K562 (cell line): ENCODE data around the gene GLRX. TPM values are rescaled to one million over a fixed set of nuclear protein-coding genes. Genes with fewer than 3 reads are reported as not detected.

ENCODE experiments used
- ATAC-seq: fragments of 200-7000 bp; cut with Tn5 transposase; 3 replicates; pipeline ENCODE4 v1.9.1; 2020; ENCODE audit warnings: moderate library complexity
- BruUV-seq: library from RNA; stranded (reverse); fragments of 400-500 nt; replicated peaks from 2 replicates; lab custom pipeline; 2021; lab: Mats Ljungman, UMichigan
- CTCF ChIA-PET: fragments of 300-600 bp; formaldehyde crosslinking; extraction: SDS; loops from one replicate; lab custom pipeline; 2021; ENCODE audit warnings: low intra/inter-chr PET ratio; lab: Yijun Ruan, JAX
- POLR2A ChIA-PET: fragments of 300-600, 350-650 bp; sonication (Branson Sonifier 250); formaldehyde crosslinking; extraction: SDS; loops from one replicate; lab custom pipeline; 2021; ENCODE audit warnings: antibody characterized with exemption, inconsistent platforms; lab: Yijun Ruan, JAX
- DNase-seq, 4 experiments: peaks; one replicate each; pipeline versions ENCODE4 v3.0.0 to v3.0.0-alpha.2; 2011 to 2018; ENCODE audit warnings: low spot score in 3 of 4, mixed read lengths in 3 of 4; ENCODE audit errors: extremely low read depth in 1 of 4
- FAIRE-seq: peaks from 2 replicates; lab custom pipeline; 2011; peaks lifted over from hg19 to GRCh38; lab: Jason Lieb, UNC
- H2AFZ ChIP-seq: 2 replicates; pipeline ENCODE4 v1.6.0; 2011; ENCODE audit warnings: low read depth, low read length, control low read depth, inconsistent platforms
- H3K27ac ChIP-seq: fragments of 200-600 bp; 3 replicates; pipeline ENCODE4 v1.8.0; 2011; ENCODE audit warnings: low read depth, mild to moderate bottlenecking, control low read depth, inconsistent platforms, low read length, moderate library complexity, mixed read lengths; ENCODE audit errors: extremely low read depth
- H3K27me3 ChIP-seq, 2 experiments: fragments of 300-600 bp in 1 of 2; 2 replicates in 1 of 2; 3 replicates in 1 of 2; pipeline versions ENCODE4 v1.6.0 to v1.8.0; 2011; ENCODE audit warnings: inconsistent platforms in 2 of 2, low read length in 2 of 2, mild to moderate bottlenecking in 1 of 2, mixed read lengths in 1 of 2, moderate library complexity in 1 of 2; ENCODE audit not compliant: control insufficient read depth in 2 of 2, insufficient read depth in 2 of 2
- H3K36me3 ChIP-seq: fragments of 300-600 bp; 3 replicates; pipeline ENCODE4 v1.8.0; 2011; ENCODE audit warnings: mild to moderate bottlenecking, low read length, inconsistent platforms; ENCODE audit not compliant: control insufficient read depth, insufficient read depth
- H3K4me1 ChIP-seq, 2 experiments: fragments of 200-600 bp in 1 of 2; replicated peaks in 1 of 2; 2 replicates in 1 of 2; 3 replicates in 1 of 2; pipeline versions ENCODE4 v1.5.1 to v1.8.0; 2011; ENCODE audit warnings: inconsistent platforms in 2 of 2, low read length in 2 of 2, mild to moderate bottlenecking in 1 of 2, mixed read lengths in 1 of 2, moderate library complexity in 1 of 2; ENCODE audit not compliant: control insufficient read depth in 2 of 2, insufficient read depth in 2 of 2
- H3K4me2 ChIP-seq: 2 replicates; pipeline ENCODE4 v1.6.1; 2011; ENCODE audit warnings: low read length, control low read depth, inconsistent platforms, mixed read lengths; ENCODE audit not compliant: insufficient read depth
- H3K4me3 ChIP-seq: fragments of 200-600 bp; sonication (generic), shearing (Covaris generic); 2 replicates; pipeline ENCODE4 v1.5.1; 2016; ENCODE audit warnings: control low read depth, inconsistent platforms
- H3K79me2 ChIP-seq: fragments of 200-600 bp; 3 replicates; pipeline ENCODE4 v1.8.0; 2011; ENCODE audit warnings: low read length, inconsistent platforms; ENCODE audit not compliant: control insufficient read depth, insufficient read depth
- H3K9ac ChIP-seq, 2 experiments: 2 replicates each; pipeline versions ENCODE4 v1.6.0 to v1.6.1; 2011; ENCODE audit warnings: low read depth in 2 of 2, low read length in 2 of 2, control low read depth in 1 of 2, inconsistent platforms in 1 of 2, mild to moderate bottlenecking in 1 of 2, mixed read lengths in 1 of 2; ENCODE audit not compliant: insufficient read depth in 1 of 2
- H3K9me1 ChIP-seq: one replicate; pipeline ENCODE4 v1.6.0; 2011; ENCODE audit warnings: inconsistent platforms, mild to moderate bottlenecking, low read length, moderate library complexity; ENCODE audit not compliant: control insufficient read depth, insufficient read depth
- H3K9me3 ChIP-seq: replicated peaks from 2 replicates; pipeline ENCODE4 v1.5.1; 2011; ENCODE audit warnings: low read depth, low read length, inconsistent platforms; ENCODE audit not compliant: control insufficient read depth, insufficient read depth
- H4K20me1 ChIP-seq: replicated peaks from 2 replicates; pipeline ENCODE4 v1.6.1; 2011; ENCODE audit warnings: low read length, inconsistent platforms, mixed read lengths; ENCODE audit not compliant: control insufficient read depth, insufficient read depth
- C11orf30 ChIP-seq: fragments of 450-650 bp; IDR thresholded peaks from 2 replicates; pipeline ENCODE4 v1.6.1; 2016; ENCODE audit warnings: low read depth, mild to moderate bottlenecking
- DIDO1 ChIP-seq: fragments of 450-650 bp; IDR thresholded peaks from 2 replicates; pipeline ENCODE4 v1.6.1; 2016; ENCODE audit warnings: low read depth, missing biosample characterization, missing genetic modification characterization
- HNRNPH1 ChIP-seq: fragments of 200-400 bp; formaldehyde crosslinking; optimal IDR thresholded peaks from 2 replicates; pipeline ENCODE3; 2017; ENCODE audit warnings: low read depth, mild to moderate bottlenecking, low read length, moderate library complexity
- IFI16 ChIP-seq: fragments of 250-450 bp; sonication (Bioruptor Pico); IDR thresholded peaks from 2 replicates; pipeline ENCODE4 v2.1.2; 2022; ENCODE audit warnings: mild to moderate bottlenecking, inconsistent platforms
- JUNB ChIP-seq: fragments of 450-650 bp; formaldehyde crosslinking; conservative IDR thresholded peaks from 2 replicates; pipeline ENCODE4 v1.4.0; 2020; ENCODE audit warnings: mild to moderate bottlenecking
- LARP7 ChIP-seq: fragments of 450-650 bp; IDR thresholded peaks from 2 replicates; pipeline ENCODE4 v1.6.1; 2016
- MTA1 ChIP-seq: fragments of 450-650 bp; IDR thresholded peaks from 2 replicates; pipeline ENCODE4 v1.6.1; 2017; ENCODE audit warnings: borderline replicate concordance
- MTF1 ChIP-seq: fragments of 250-450 bp; sonication (Bioruptor Pico); IDR thresholded peaks from 2 replicates; pipeline ENCODE4 v1.9.0; 2021; ENCODE audit warnings: moderate library complexity, mild to moderate bottlenecking, inconsistent platforms, borderline replicate concordance
- NFE2L1 ChIP-seq: fragments of 450-650 bp; IDR thresholded peaks from 2 replicates; pipeline ENCODE4 v1.6.1; 2016; ENCODE audit warnings: missing genetic modification characterization, low read depth, mild to moderate bottlenecking, missing compliant biosample characterization, moderate library complexity, borderline replicate concordance
- SRSF7 ChIP-seq: fragments of 200-400 bp; formaldehyde crosslinking; optimal IDR thresholded peaks from 2 replicates; pipeline ENCODE3; 2017; ENCODE audit warnings: mild to moderate bottlenecking, low read depth, low read length
- ZNF57 ChIP-seq: fragments of 450-650 bp; formaldehyde crosslinking; IDR thresholded peaks from 2 replicates; pipeline ENCODE4 v1.4.0; 2020; ENCODE audit warnings: mild to moderate bottlenecking, moderate library complexity
- WGBS: fragments of 100-300 bp; shearing (Covaris generic); methylation state at CpG from one replicate; pipeline ENCODE4 v1.1.6; 2016; ENCODE audit warnings: low coverage, mixed read lengths; ENCODE audit not compliant: insufficient coverage; ENCODE audit errors: missing lambda C conversion rate; 5-methylcytosine and 5-hydroxymethylcytosine counted together
- in situ Hi-C: fragments of 300-500 bp; cut with MboI; formaldehyde crosslinking; loops from 4 replicates; pipeline ENCODE4 v1.15.0; 2018; ENCODE audit warnings: inconsistent platforms, mixed read lengths
- intact Hi-C: fragments of 100-400 bp; cut with micrococcal nuclease; formaldehyde crosslinking; loops from 2 replicates; pipeline ENCODE4 v1.14.2; 2022
- polyA plus RNA-seq, 8 experiments: library from polyadenylated mRNA; depleted of rRNA in 4 of 8; stranded (reverse) in 5 of 8; unstranded in 3 of 8; fragments of >200 nt; fragmentation: Nextera tagmentation in 2 of 8; fragmentation: Illumina TruSeq in 1 of 8; extraction: Ambion mirVana in 2 of 8; extraction: Trizol in 1 of 8; gene quantifications; 2 replicates each; pipeline versions ENCODE4 v1.2.1 to v1.2.3, GENCODE V29; 2011 to 2014; ENCODE audit warnings: inconsistent platforms in 1 of 8, missing spikeins in 1 of 8
- total RNA-seq, 7 experiments: library from RNA; depleted of rRNA in 6 of 7; stranded (reverse); fragments of >200 nt in 6 of 7; fragmentation: Illumina TruSeq in 2 of 7; extraction: Trizol in 2 of 7; gene quantifications; 2 replicates each; pipeline versions ENCODE4 v1.2.1 to v1.2.3, GENCODE V29; 2011 to 2021; ENCODE audit warnings: low replicate concordance in 1 of 7
- TF ChIP-seq, protein P1 (sequence below): fragments of 450-650 bp; IDR thresholded peaks from 2 replicates; pipeline ENCODE4 v1.6.1; 2016; ENCODE audit warnings: low read depth

GLRX gene
- total and polyA plus RNA-seq, 9 of the 15 experiments (the other 6 are each of a cell fraction or from before 2014, with no cell fraction given) = 2.3 to 11.2 (median 4.6) TPM

DNA sequence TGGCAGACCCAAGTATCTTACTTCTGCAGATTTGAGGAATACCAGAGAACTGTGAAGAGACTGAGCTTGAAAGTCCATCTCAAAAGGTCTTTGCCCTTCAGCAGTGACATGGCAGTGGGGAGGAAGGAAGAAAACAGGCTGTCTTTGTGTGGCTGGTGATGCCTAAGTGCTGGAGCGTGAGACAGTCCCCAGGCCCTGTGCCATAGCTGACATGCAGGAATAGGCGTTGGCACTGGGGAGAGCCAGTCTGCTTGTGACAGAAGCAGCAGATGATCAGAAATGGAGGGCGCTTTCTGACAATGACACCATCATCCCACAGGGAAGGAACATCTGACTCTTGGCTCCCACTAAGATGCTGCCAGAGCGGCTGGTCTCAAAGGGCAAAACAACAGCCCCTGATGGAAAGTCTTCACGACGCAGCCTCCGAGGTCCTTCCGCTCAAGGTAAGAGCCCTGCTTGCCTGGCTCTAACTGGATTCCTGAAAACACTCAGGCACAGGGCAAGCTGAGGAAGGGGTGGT lies 15.5 kb upstream of the GLRX start:
- no peaks in the 10 kb centered on the region for H3K9me3 ChIP-seq
- BruUV-seq = no TSS peak
- WGBS = 67% methylated on average over 8 of the region's 8 CpGs
- H3K4me2 ChIP-seq = no peak overlapping the region
- no peak for DNase-seq
- H4K20me1 ChIP-seq = no peaks in the 10 kb centered on the region
- in situ Hi-C loops (loop anchor here (25.0 kb wide), 1 partner anchor 876 kb away; no protein-coding TSS in a partner anchor), intact Hi-C loops (no loop called here)
- ATAC-seq = no peak
- no peaks in the 10 kb centered on the region for H3K79me2 ChIP-seq
- no peak for FAIRE-seq
- H3K36me3 ChIP-seq = no peaks in the 10 kb centered on the region
- ChIA-PET CTCF (no interaction called here), POLR2A (interaction anchor here (0.6 to 1.0 kb wide), 3 partner anchors 10 to 792 kb away, joined by 3 to 4 read pairs (median 3); no protein-coding TSS in a partner anchor)
- no peak overlapping the region for H3K9ac ChIP-seq
- no peaks in the 10 kb centered on the region for H3K9me1 ChIP-seq
- H3K4me3 ChIP-seq = no peak overlapping the region
- no peak overlapping the region for H3K27ac ChIP-seq
- no peak overlapping the region for H2AFZ ChIP-seq
- no peaks in the 10 kb centered on the region for H3K27me3 ChIP-seq
- peaks cover 5 to 14% of the 10 kb centered on the region in 2 experiments; a peak in 4 of 5 replicates for H3K4me1 ChIP-seq
- TF ChIP-seq JUNB (CRISPR knock-in tag) = no peak
- no peak for TF ChIP-seq ZNF57
- TF ChIP-seq, protein P1, sequence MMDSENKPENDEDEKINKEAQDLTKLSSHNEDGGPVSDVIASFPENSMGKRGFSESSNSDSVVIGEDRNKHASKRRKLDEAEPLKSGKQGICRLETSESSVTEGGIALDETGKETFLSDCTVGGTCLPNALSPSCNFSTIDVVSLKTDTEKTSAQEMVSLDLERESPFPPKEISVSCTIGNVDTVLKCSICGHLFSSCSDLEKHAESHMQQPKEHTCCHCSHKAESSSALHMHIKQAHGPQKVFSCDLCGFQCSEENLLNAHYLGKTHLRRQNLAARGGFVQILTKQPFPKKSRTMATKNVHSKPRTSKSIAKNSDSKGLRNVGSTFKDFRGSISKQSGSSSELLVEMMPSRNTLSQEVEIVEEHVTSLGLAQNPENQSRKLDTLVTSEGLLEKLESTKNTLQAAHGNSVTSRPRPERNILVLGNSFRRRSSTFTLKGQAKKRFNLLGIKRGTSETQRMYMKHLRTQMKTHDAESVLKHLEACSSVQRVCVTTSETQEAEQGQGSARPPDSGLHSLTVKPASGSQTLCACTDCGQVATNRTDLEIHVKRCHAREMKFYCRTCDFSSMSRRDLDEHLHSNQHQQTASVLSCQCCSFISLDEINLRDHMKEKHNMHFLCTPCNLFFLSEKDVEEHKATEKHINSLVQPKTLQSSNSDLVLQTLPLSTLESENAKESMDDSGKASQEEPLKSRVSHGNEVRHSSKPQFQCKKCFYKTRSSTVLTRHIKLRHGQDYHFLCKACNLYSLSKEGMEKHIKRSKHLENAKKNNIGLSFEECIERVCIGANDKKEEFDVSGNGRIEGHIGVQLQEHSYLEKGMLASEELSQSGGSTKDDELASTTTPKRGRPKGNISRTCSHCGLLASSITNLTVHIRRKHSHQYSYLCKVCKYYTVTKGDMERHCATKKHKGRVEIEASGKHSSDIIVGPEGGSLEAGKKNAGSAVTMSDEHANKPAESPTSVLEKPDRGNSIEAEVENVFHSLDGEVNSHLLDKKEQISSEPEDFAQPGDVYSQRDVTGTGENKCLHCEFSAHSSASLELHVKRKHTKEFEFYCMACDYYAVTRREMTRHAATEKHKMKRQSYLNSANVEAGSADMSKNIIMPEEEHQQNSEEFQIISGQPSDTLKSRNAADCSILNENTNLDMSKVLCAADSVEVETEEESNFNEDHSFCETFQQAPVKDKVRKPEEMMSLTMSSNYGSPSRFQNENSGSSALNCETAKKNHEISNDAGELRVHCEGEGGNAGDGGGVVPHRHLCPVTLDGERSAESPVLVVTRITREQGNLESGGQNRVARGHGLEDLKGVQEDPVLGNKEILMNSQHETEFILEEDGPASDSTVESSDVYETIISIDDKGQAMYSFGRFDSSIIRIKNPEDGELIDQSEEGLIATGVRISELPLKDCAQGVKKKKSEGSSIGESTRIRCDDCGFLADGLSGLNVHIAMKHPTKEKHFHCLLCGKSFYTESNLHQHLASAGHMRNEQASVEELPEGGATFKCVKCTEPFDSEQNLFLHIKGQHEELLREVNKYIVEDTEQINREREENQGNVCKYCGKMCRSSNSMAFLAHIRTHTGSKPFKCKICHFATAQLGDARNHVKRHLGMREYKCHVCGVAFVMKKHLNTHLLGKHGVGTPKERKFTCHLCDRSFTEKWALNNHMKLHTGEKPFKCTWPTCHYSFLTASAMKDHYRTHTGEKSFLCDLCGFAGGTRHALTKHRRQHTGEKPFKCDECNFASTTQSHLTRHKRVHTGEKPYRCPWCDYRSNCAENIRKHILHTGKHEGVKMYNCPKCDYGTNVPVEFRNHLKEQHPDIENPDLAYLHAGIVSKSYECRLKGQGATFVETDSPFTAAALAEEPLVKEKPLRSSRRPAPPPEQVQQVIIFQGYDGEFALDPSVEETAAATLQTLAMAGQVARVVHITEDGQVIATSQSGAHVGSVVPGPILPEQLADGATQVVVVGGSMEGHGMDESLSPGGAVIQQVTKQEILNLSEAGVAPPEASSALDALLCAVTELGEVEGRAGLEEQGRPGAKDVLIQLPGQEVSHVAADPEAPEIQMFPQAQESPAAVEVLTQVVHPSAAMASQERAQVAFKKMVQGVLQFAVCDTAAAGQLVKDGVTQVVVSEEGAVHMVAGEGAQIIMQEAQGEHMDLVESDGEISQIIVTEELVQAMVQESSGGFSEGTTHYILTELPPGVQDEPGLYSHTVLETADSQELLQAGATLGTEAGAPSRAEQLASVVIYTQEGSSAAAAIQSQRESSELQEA = no peak
- no peak for TF ChIP-seq MTA1
- TF ChIP-seq LARP7 = no peak
- no peak for TF ChIP-seq SRSF7
- TF ChIP-seq C11orf30 = no peak
- no peak for TF ChIP-seq DIDO1 (tag)
- no peak for TF ChIP-seq MTF1 (CRISPR knock-in tag)
- TF ChIP-seq NFE2L1 (tag) = no peak
- TF ChIP-seq HNRNPH1 = no peak
- TF ChIP-seq IFI16 (CRISPR knock-in tag) = no peak
